SU-DHL-6 (cell line): ENCODE data around the gene ALCAM.

Experiments
- H2AFZ ChIP-seq: fragments of 200-600 bp; sonication (generic); 2 replicates; pipeline ENCODE4 v1.6.1; 2014; ENCODE audit warnings: low read depth, mild to moderate bottlenecking, moderate library complexity, mixed read lengths, antibody characterized with exemption, low read length; ENCODE audit not compliant: severe bottlenecking
- H3F3A ChIP-seq: fragments of 200-600 bp; shearing (Covaris generic); 2 replicates; pipeline ENCODE4 v1.6.0; 2016; ENCODE audit warnings: antibody characterized with exemption, mild to moderate bottlenecking; ENCODE audit not compliant: insufficient read depth
- H3K27ac ChIP-seq: fragments of 200-600 bp; sonication (generic); 2 replicates; pipeline ENCODE4 v1.5.1; 2016; ENCODE audit warnings: low read depth, mild to moderate bottlenecking, low read length, moderate library complexity, mixed read lengths
- H3K27me3 ChIP-seq: fragments of 200-600 bp; sonication (generic), shearing (Covaris generic); 2 replicates; pipeline ENCODE4 v1.6.0; 2014; ENCODE audit warnings: mild to moderate bottlenecking, low read length
- H3K36me3 ChIP-seq: fragments of 200-600 bp; sonication (generic); 2 replicates; pipeline ENCODE4 v1.6.1; 2014; ENCODE audit warnings: mild to moderate bottlenecking, low read length, mixed read lengths
- H3K4me2 ChIP-seq: fragments of 300-600, 200-600 bp; shearing (Covaris generic), sonication (generic); 2 replicates; pipeline ENCODE4 v1.6.0; 2014; ENCODE audit warnings: low read length, low read depth, mild to moderate bottlenecking; ENCODE audit not compliant: poor library complexity, severe bottlenecking
- H3K4me3 ChIP-seq: fragments of 200-600 bp; sonication (generic); 2 replicates; pipeline ENCODE4 v1.5.1; 2014; ENCODE audit warnings: antibody characterized with exemption, low read length, mild to moderate bottlenecking, mixed read lengths; ENCODE audit not compliant: insufficient read depth, poor library complexity, severe bottlenecking
- H3K79me2 ChIP-seq: fragments of 200-600 bp; sonication (generic); 2 replicates; pipeline ENCODE4 v1.6.1; 2014; ENCODE audit warnings: mild to moderate bottlenecking, low read length, moderate library complexity; ENCODE audit not compliant: insufficient read depth
- H3K9ac ChIP-seq: fragments of 200-600 bp; sonication (generic); 2 replicates; pipeline ENCODE4 v1.7.0; 2014; ENCODE audit warnings: mild to moderate bottlenecking, low read length
- H3K9me2 ChIP-seq: fragments of 200-600 bp; sonication (generic); replicated peaks from 2 replicates; pipeline ENCODE4 v1.6.1; 2014; ENCODE audit warnings: low read length; ENCODE audit not compliant: insufficient read depth
- H3K9me3 ChIP-seq: fragments of 200-600 bp; sonication (generic); 2 replicates; pipeline ENCODE4 v1.6.1; 2014; ENCODE audit warnings: low read length, mixed read lengths; ENCODE audit not compliant: insufficient read depth
- H4K20me1 ChIP-seq: fragments of 200-600 bp; sonication (generic); 2 replicates; pipeline ENCODE4 v1.6.1; 2014; ENCODE audit warnings: low read depth, mild to moderate bottlenecking, antibody characterized with exemption, low read length, moderate library complexity, mixed read lengths
- EZH2phosphoT487 ChIP-seq: fragments of 200-600 bp; sonication (generic), shearing (Covaris generic); conservative IDR thresholded peaks from 2 replicates; pipeline ENCODE4 v1.6.1; 2018; ENCODE audit warnings: mild to moderate bottlenecking, antibody characterized with exemption, low read length, moderate library complexity, mixed read lengths
- TF ChIP-seq, protein P1 (sequence below): fragments of 200-600 bp; sonication (generic); IDR thresholded peaks from one replicate; pipeline ENCODE4 v1.5.1; 2017; ENCODE audit warnings: antibody characterized with exemption, mild to moderate bottlenecking, low read length, moderate library complexity; ENCODE audit not compliant: insufficient read depth, poor library complexity, severe bottlenecking

Gene ALCAM

DNA sequence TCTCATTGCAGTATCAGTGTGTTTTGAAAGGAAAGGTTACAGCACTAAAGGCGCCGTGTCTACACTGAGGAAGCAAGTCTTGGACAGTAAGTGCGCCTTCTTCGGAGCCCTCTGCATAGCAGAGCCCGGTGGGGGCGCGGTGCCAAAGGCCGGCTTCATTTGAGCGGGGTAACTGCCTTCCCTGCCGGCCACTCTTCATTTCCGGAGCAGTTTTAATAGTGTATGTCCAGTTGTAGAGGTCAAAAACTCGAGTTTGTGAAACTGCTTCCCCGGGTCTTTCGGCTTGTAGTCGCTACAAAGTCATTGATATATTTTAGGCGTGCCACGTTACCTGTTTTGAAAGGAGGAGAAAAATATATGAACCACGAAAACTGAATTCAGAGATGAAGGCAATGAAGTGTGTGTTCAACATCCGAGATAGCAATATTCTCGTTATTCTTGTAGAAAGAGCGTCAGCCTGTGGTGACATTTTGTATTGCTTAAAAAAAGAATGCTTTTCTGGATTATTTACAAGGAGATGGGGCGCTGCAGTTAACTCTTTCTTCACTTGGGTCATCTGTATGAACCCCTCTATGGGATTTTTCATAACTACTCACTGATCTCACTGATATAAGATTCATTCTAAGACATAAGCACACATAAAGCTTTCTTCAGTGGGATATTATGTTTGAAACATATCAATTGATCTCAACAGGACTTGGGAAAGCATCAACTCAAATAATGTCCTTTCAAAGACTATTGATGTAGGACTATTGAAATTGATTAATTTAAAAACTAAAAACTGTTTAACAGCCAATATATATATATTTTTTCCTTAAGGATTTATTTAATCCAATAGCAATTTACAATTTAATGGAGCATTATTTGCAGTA, 3.0 kb downstream of the ALCAM start:
- Histone ChIP-seq H3K27ac (peak overlapping the region; percentile 96), H3K9me2 (no peaks in the 10 kb centered on the region)

GRCh38 chr3:105373383-105373782, 6.7 kb downstream of the ALCAM start:
- H3K9me2 ChIP-seq, result no peaks in the 10 kb centered on the region
- H3K9me3 ChIP-seq, result no peaks in the 10 kb centered on the region
- no peak overlapping the region for H3K27ac ChIP-seq
- no peaks in the 10 kb centered on the region for H3K27me3 ChIP-seq
- TF ChIP-seq, protein P1, sequence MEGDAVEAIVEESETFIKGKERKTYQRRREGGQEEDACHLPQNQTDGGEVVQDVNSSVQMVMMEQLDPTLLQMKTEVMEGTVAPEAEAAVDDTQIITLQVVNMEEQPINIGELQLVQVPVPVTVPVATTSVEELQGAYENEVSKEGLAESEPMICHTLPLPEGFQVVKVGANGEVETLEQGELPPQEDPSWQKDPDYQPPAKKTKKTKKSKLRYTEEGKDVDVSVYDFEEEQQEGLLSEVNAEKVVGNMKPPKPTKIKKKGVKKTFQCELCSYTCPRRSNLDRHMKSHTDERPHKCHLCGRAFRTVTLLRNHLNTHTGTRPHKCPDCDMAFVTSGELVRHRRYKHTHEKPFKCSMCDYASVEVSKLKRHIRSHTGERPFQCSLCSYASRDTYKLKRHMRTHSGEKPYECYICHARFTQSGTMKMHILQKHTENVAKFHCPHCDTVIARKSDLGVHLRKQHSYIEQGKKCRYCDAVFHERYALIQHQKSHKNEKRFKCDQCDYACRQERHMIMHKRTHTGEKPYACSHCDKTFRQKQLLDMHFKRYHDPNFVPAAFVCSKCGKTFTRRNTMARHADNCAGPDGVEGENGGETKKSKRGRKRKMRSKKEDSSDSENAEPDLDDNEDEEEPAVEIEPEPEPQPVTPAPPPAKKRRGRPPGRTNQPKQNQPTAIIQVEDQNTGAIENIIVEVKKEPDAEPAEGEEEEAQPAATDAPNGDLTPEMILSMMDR, result no peak
- TF ChIP-seq EZH2phosphoT487, result no peak
- H3K79me2 ChIP-seq, result peaks cover 87% of the 10 kb centered on the region
- H3F3A ChIP-seq, result peaks cover 23% of the 10 kb centered on the region
- H3K9ac ChIP-seq, result no peak overlapping the region
- H2AFZ ChIP-seq, result no peak overlapping the region
- peaks cover 4% of the 10 kb centered on the region; the same call in 1 of the 2 replicates for H3K36me3 ChIP-seq
- 0 out of 2 replicates have a peak, but pooled peaks cover 6% of the 10 kb centered on the region for H4K20me1 ChIP-seq
- H3K4me2 ChIP-seq, result no peak overlapping the region
- no peak overlapping the region for H3K4me3 ChIP-seq

More for the DNA sequence above, 3.0 kb downstream of the ALCAM start:
- Histone ChIP-seq H3F3A (peaks cover 32% of the 10 kb centered on the region), H4K20me1 (0 out of 2 replicates have a peak, but pooled peaks cover 6% of the 10 kb centered on the region), H3K36me3 (peaks cover 1% of the 10 kb centered on the region; the same call in 1 of the 2 replicates), H3K4me3 (peak overlapping the region; percentile 77), H3K79me2 (peaks cover 64% of the 10 kb centered on the region), H3K4me2 (peak overlapping the region; percentile 81), H3K27me3 (no peaks in the 10 kb centered on the region), H3K9ac (peak overlapping the region; percentile 81), H3K9me3 (no peaks in the 10 kb centered on the region), H2AFZ (peak overlapping the region; percentile 68)
- TF ChIP-seq, protein P1, result peak; percentile 50
- no peak for TF ChIP-seq EZH2phosphoT487

DNA sequence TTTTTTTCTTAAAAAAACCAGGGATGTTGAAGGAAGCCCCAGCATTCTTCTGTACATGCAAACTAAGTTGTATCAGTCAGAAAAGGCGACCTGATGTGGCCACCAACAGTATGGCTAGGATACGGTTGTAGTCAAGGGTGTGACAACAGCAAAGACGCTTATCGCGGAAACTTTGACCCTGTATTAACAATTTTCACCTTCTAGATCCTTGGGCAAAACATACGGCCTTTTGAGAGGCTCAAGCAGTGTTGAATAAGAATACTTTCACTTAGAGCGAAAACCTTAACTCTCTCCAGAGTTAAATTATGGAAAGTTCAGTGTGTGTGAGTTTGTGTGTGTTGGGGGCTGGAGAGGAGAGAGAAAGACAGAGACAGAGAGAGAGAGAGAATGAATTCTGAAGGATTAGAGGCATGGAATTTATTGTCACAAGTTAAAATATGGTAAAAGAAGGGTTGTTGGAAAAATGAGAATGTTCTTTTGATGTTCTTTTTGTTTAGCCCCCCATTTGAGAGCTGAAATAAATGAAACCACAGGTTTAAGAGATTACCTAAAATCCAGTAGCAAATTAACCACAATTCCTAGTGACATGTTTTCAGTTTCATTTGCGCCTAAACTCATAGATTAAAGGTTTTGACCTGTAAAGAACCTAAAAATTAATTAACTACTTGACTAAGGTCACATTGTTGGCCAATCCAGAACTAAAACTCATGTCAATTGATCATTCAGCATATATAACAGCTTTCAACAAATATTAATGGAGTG, 9.2 kb downstream of the ALCAM start:
- Histone ChIP-seq H3F3A (no peaks in the 10 kb centered on the region), H3K9me3 (no peaks in the 10 kb centered on the region), H3K4me2 (no peak overlapping the region), H4K20me1 (0 out of 2 replicates have a peak, but pooled peaks cover 6% of the 10 kb centered on the region), H3K4me3 (no peak overlapping the region), H3K27me3 (no peaks in the 10 kb centered on the region), H3K36me3 (peaks cover 14% of the 10 kb centered on the region; the same call in 1 of the 2 replicates), H2AFZ (no peak overlapping the region), H3K9me2 (no peaks in the 10 kb centered on the region), H3K27ac (no peak overlapping the region), H3K9ac (no peak overlapping the region), H3K79me2 (peaks cover 100% of the 10 kb centered on the region)
- TF ChIP-seq, protein P1, result no peak
- TF ChIP-seq EZH2phosphoT487, result no peak
